DND-41 (cell line): ENCODE results near the gene RIIAD1.

ENCODE experiments used
- ATAC-seq: fragments of 200-7000 bp; cut with Tn5 transposase; 3 replicates; pipeline ENCODE4 v1.9.1; 2021; ENCODE audit warnings: low read depth; ENCODE audit not compliant: insufficient read depth
- DNase-seq: peaks from one replicate; pipeline ENCODE4 v3.0.0-alpha.2; 2020
- H2AFZ ChIP-seq: 2 replicates; pipeline ENCODE4 v1.6.0; 2012; ENCODE audit warnings: low read depth, low read length
- H3K27ac ChIP-seq: 2 replicates; pipeline ENCODE4 v1.5.1; 2012; ENCODE audit warnings: low read length, inconsistent platforms
- H3K27me3 ChIP-seq: fragments of 200-600 bp; sonication (generic); 2 replicates; pipeline ENCODE4 v1.6.0; 2012; ENCODE audit warnings: low read length, mild to moderate bottlenecking, inconsistent platforms; ENCODE audit not compliant: insufficient read depth, poor library complexity
- H3K36me3 ChIP-seq: 2 replicates; pipeline ENCODE4 v1.5.1; 2012; ENCODE audit warnings: low read length, inconsistent platforms; ENCODE audit not compliant: insufficient read depth
- H3K4me1 ChIP-seq: 2 replicates; pipeline ENCODE4 v1.5.1; 2012; ENCODE audit warnings: mild to moderate bottlenecking, low read length; ENCODE audit not compliant: insufficient read depth
- H3K4me2 ChIP-seq: 2 replicates; pipeline ENCODE4 v1.6.0; 2012; ENCODE audit warnings: mild to moderate bottlenecking, moderate library complexity, low read length, inconsistent platforms; ENCODE audit not compliant: insufficient read depth
- H3K4me3 ChIP-seq, 2 experiments: fragments of 200-600 bp in 1 of 2; shearing (Covaris generic) in 1 of 2; 2 replicates each; pipeline ENCODE4 v1.5.1; 2012 to 2016; ENCODE audit warnings: inconsistent platforms in 2 of 2, low read length in 2 of 2, mild to moderate bottlenecking in 2 of 2, low read depth in 1 of 2, moderate library complexity in 1 of 2
- H3K79me2 ChIP-seq: 2 replicates; pipeline ENCODE4 v1.6.0; 2012; ENCODE audit warnings: low read length, inconsistent platforms; ENCODE audit not compliant: insufficient read depth
- H3K9ac ChIP-seq: 2 replicates; pipeline ENCODE4 v1.6.0; 2012; ENCODE audit warnings: low read depth, mild to moderate bottlenecking, inconsistent platforms, low read length, moderate library complexity
- H3K9me3 ChIP-seq: 2 replicates; pipeline ENCODE4 v1.5.1; 2012; ENCODE audit warnings: low read length, moderate library complexity, mild to moderate bottlenecking, inconsistent platforms; ENCODE audit not compliant: insufficient read depth, severe bottlenecking
- H4K20me1 ChIP-seq: 2 replicates; pipeline ENCODE4 v1.6.0; 2012; ENCODE audit warnings: low read length; ENCODE audit not compliant: insufficient read depth
- CTCF ChIP-seq: IDR thresholded peaks from 2 replicates; pipeline ENCODE4 v1.5.1; 2012; ENCODE audit warnings: borderline replicate concordance, low read length, moderate library complexity, mild to moderate bottlenecking; ENCODE audit not compliant: poor library complexity, severe bottlenecking; ENCODE audit errors: extremely low read depth
- EZH2 ChIP-seq: IDR thresholded peaks from 3 replicates; pipeline ENCODE4 v1.6.1; 2012; ENCODE audit warnings: borderline replicate concordance, low read depth, mild to moderate bottlenecking, moderate library complexity, low read length, inconsistent platforms; ENCODE audit not compliant: severe bottlenecking

RIIAD1 gene

GRCh38 chr1:151773702-151774101 is 52.4 kb downstream of the RIIAD1 start:
- ATAC-seq (no peak), DNase-seq (no peak)
- no peaks in the 10 kb centered on the region for H3K4me1 ChIP-seq
- H3K27me3 ChIP-seq, result no peaks in the 10 kb centered on the region
- H3K36me3 ChIP-seq, result peaks cover 51% of the 10 kb centered on the region
- no peak overlapping the region for H3K4me2 ChIP-seq
- no peak overlapping the region for H2AFZ ChIP-seq
- H3K4me3 ChIP-seq, result no peak overlapping the region
- no peak overlapping the region for H3K27ac ChIP-seq
- TF ChIP-seq CTCF (no peak), EZH2 (no peak)
- H4K20me1 ChIP-seq, result no peaks in the 10 kb centered on the region
- H3K9ac ChIP-seq, result no peak overlapping the region
- H3K79me2 ChIP-seq, result no peaks in the 10 kb centered on the region
- H3K9me3 ChIP-seq, result no peaks in the 10 kb centered on the region

GRCh38 chr1:151774256-151774922 is 53.1 kb downstream of the RIIAD1 start:
- no peak overlapping the region for H3K4me3 ChIP-seq
- H3K79me2 ChIP-seq, result no peaks in the 10 kb centered on the region
- H3K9me3 ChIP-seq, result no peaks in the 10 kb centered on the region
- H3K4me2 ChIP-seq, result no peak overlapping the region
- H3K36me3 ChIP-seq, result peaks cover 58% of the 10 kb centered on the region
- H3K27me3 ChIP-seq, result no peaks in the 10 kb centered on the region
- no peak overlapping the region for H3K9ac ChIP-seq
- DNase-seq (no peak), ATAC-seq (no peak)
- no peak overlapping the region for H2AFZ ChIP-seq
- TF ChIP-seq EZH2 (no peak), CTCF (no peak)
- H4K20me1 ChIP-seq, result no peaks in the 10 kb centered on the region
- no peaks in the 10 kb centered on the region for H3K4me1 ChIP-seq
- no peak overlapping the region for H3K27ac ChIP-seq

- TF ChIP-seq EZH2 (no peak), CTCF (no peak)
- Histone ChIP-seq H3K9me3 (no peaks in the 10 kb centered on the region), H3K27me3 (no peaks in the 10 kb centered on the region), H3K4me2 (no peak overlapping the region), H3K79me2 (no peaks in the 10 kb centered on the region), H3K4me1 (no peaks in the 10 kb centered on the region), H3K27ac (no peak overlapping the region), H3K9ac (no peak overlapping the region), H3K36me3 (peaks cover 73% of the 10 kb centered on the region), H2AFZ (no peak overlapping the region), H4K20me1 (no peaks in the 10 kb centered on the region), H3K4me3 (no peak overlapping the region)
- ATAC-seq (no peak), DNase-seq (no peak)
Measured at GRCh38 chr1:151775894-151776664, 54.8 kb downstream of the RIIAD1 start.
